ENCODE measurements around the gene ACER1. TPM values are rescaled to one million over a fixed set of nuclear protein-coding genes. Genes with fewer than 3 reads are reported as not detected.

ACER1 gene
- total RNA-seq: under 1 TPM in 1 of 4 donors, not detected in 3; 0.61 TPM

GRCh38 chr19:6333439-6333838 lies at the start of gene ACER1:
ACER1 (minus strand) TSS chr19:6333612; CDS start chr19:6333551, 61 bp downstream.
- Histone ChIP-seq H3K4me1 (no peaks in the 10 kb centered on the region), H3K9me3 (no peaks in the 10 kb centered on the region), H3K36me3 (no peaks in the 10 kb centered on the region), H3K4me3 (no peak within 1 kb of the TSS), H3K27ac (no peak within 1 kb of the TSS), H3K27me3 (no peaks in the 10 kb centered on the region)
- no peak for DNase-seq
- intact Hi-C loops (cut with DNase I; ENCODE audit: low total_unique reads): no loop called here
- no peak for TF ChIP-seq CTCF (IDR thresholded peaks at IDR 0.05)
- no peak for TF ChIP-seq POLR2A (IDR thresholded peaks at IDR 0.05)

- Histone ChIP-seq H3K4me3 (no peak overlapping the region), H3K9me3 (no peaks in the 10 kb centered on the region), H3K4me1 (no peaks in the 10 kb centered on the region), H3K27ac (no peak overlapping the region), H3K36me3 (no peaks in the 10 kb centered on the region), H3K27me3 (no peaks in the 10 kb centered on the region)
- intact Hi-C loops (cut with DNase I; ENCODE audit: low total_unique reads): no loop called here
- DNase-seq: no peak
- TF ChIP-seq CTCF (IDR thresholded peaks at IDR 0.05) (no peak), POLR2A (IDR thresholded peaks at IDR 0.05) (no peak)
Measured at GRCh38 chr19:6383188-6383587, 49.8 kb upstream of the ACER1 start.

GRCh38 chr19:6381030-6381750 lies 47.8 kb upstream of the ACER1 start:
- no peaks in the 10 kb centered on the region for H3K9me3 ChIP-seq
- H3K27me3 ChIP-seq: no peaks in the 10 kb centered on the region
- no peaks in the 10 kb centered on the region for H3K4me1 ChIP-seq
- H3K27ac ChIP-seq: no peak overlapping the region
- TF ChIP-seq POLR2A (IDR thresholded peaks at IDR 0.05) (no peak), CTCF (IDR thresholded peaks at IDR 0.05) (no peak)
- no peak for DNase-seq
- intact Hi-C loops (cut with DNase I; ENCODE audit: low total_unique reads): no loop called here
- H3K36me3 ChIP-seq: no peaks in the 10 kb centered on the region
- H3K4me3 ChIP-seq: no peak overlapping the region

- Histone ChIP-seq H3K4me3 (no peak overlapping the region), H3K36me3 (no peaks in the 10 kb centered on the region), H3K9me3 (no peaks in the 10 kb centered on the region), H3K4me1 (no peaks in the 10 kb centered on the region), H3K27me3 (no peaks in the 10 kb centered on the region), H3K27ac (no peak overlapping the region)
- DNase-seq: no peak
- intact Hi-C loops (cut with DNase I; ENCODE audit: low total_unique reads): no loop called here
- no peak for TF ChIP-seq POLR2A (IDR thresholded peaks at IDR 0.05)
- TF ChIP-seq CTCF (IDR thresholded peaks at IDR 0.05): no peak
Measured at GRCh38 chr19:6379744-6380143, 46.3 kb upstream of the ACER1 start.

GRCh38 chr19:6378486-6378885 lies 45.1 kb upstream of the ACER1 start:
- no peak for TF ChIP-seq POLR2A (IDR thresholded peaks at IDR 0.05)
- no peak for TF ChIP-seq CTCF (IDR thresholded peaks at IDR 0.05)
- Histone ChIP-seq H3K4me3 (no peak overlapping the region), H3K4me1 (peaks cover 0 to 9% of the 10 kb centered on the region in 2 donors), H3K27me3 (no peaks in the 10 kb centered on the region), H3K27ac (peak overlapping the region in 1 of 2 donors; percentile 22), H3K9me3 (no peaks in the 10 kb centered on the region), H3K36me3 (no peaks in the 10 kb centered on the region)
- intact Hi-C loops (cut with DNase I; ENCODE audit: low total_unique reads): no loop called here
- no peak for DNase-seq

All from uterus (tissue), 4 donors.